Nephron progenitor cell (in vitro differentiated cells): ENCODE measurements around the gene NNT.
"Not testable (repeated sequence)": the region's sequence is repeated elsewhere in the genome, so short reads cannot be mapped to it uniquely, and the experiment has no call there.

Experiments
- DNase-seq: peaks from one replicate; pipeline ENCODE4 v3.0.0; 2021
- H3K27ac Mint-ChIP-seq: 2 replicates; pipeline ENCODE4 v1.8.0; 2021; ENCODE audit warnings: mild to moderate bottlenecking, moderate library complexity, mixed read lengths
- H3K27me3 Mint-ChIP-seq: 2 replicates; pipeline ENCODE4 v1.8.0; 2021; ENCODE audit warnings: mild to moderate bottlenecking, low read depth, mixed read lengths; ENCODE audit not compliant: poor library complexity
- H3K36me3 Mint-ChIP-seq: 2 replicates; pipeline ENCODE4 v1.8.0; 2021; ENCODE audit warnings: low read depth, mixed read lengths
- H3K4me1 Mint-ChIP-seq: 2 replicates; pipeline ENCODE4 v1.8.0; 2021; ENCODE audit warnings: mixed read lengths
- H3K4me3 Mint-ChIP-seq: 2 replicates; pipeline ENCODE4 v1.8.0; 2021; ENCODE audit warnings: mild to moderate bottlenecking, moderate library complexity, mixed read lengths
- H3K9me3 Mint-ChIP-seq: 2 replicates; pipeline ENCODE4 v1.8.0; 2021; ENCODE audit warnings: mild to moderate bottlenecking, moderate library complexity, mixed read lengths
- TF ChIP-seq, protein P1 (sequence below): fragments of 200-600 bp; sonication (generic); IDR thresholded peaks from 2 replicates; pipeline ENCODE4 v1.5.0; 2021; ENCODE audit warnings: antibody characterized with exemption

Gene NNT

DNA sequence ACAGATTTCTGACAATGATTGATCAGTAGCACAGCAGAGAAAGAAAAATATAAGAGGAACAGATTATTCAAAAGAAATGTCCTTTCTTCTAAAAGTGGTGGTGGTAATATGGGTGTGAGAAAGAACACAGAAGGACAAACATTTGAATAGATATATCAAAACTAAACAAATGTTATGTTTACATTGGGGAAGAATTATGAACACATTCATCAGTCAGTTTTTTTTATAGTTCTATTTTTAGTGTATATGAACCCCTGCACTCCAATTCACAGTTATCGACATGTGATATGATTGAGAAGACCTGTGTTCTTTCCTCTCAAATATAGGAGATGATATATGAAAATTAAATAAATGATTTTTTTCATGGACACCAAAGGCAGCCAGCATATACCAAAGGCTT is 128.6 kb downstream of the NNT start:
- no peak for DNase-seq
- no peaks in the 10 kb centered on the region for H3K9me3 Mint-ChIP-seq
- no peak overlapping the region for H3K27ac Mint-ChIP-seq
- TF ChIP-seq, protein P1, sequence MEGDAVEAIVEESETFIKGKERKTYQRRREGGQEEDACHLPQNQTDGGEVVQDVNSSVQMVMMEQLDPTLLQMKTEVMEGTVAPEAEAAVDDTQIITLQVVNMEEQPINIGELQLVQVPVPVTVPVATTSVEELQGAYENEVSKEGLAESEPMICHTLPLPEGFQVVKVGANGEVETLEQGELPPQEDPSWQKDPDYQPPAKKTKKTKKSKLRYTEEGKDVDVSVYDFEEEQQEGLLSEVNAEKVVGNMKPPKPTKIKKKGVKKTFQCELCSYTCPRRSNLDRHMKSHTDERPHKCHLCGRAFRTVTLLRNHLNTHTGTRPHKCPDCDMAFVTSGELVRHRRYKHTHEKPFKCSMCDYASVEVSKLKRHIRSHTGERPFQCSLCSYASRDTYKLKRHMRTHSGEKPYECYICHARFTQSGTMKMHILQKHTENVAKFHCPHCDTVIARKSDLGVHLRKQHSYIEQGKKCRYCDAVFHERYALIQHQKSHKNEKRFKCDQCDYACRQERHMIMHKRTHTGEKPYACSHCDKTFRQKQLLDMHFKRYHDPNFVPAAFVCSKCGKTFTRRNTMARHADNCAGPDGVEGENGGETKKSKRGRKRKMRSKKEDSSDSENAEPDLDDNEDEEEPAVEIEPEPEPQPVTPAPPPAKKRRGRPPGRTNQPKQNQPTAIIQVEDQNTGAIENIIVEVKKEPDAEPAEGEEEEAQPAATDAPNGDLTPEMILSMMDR = no peak
- no peak overlapping the region for H3K4me3 Mint-ChIP-seq
- H3K27me3 Mint-ChIP-seq = peaks cover 3% of the 10 kb centered on the region
- no peaks in the 10 kb centered on the region for H3K36me3 Mint-ChIP-seq
- H3K4me1 Mint-ChIP-seq = no peaks in the 10 kb centered on the region

DNA sequence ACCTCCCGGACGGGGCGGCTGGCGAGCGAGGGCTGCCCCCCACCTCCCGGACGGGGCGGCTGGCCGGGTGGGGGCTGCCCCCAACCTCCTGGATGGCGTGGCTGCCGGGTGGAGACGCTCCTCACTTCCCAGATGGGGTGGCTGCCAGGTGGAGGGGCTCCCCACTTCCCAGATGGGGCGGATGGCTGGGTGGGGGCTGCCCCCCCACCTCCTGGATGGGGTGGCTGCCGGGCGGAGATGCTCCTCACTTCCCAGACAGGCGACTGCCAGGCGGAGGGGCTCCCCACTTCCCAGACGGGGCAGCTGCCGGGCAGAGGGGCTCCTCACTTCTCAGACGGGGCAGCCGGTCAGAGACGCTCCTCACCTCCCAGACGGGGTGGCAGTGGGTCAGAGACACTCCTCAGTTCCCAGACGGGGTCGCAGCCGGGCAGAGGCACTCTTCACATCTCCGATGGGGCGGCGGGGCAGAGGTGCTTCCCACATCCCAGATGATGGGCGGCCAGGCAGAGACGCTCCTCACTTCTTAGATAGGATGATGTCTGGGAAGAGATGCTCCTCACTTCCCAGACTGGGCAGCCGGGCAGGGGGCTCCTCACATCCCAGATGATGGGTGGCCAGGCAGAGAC is 143.1 kb downstream of the NNT start:
- not testable (repeated sequence) for H3K4me3 Mint-ChIP-seq, H3K27me3 Mint-ChIP-seq, DNase-seq, H3K36me3 Mint-ChIP-seq, H3K4me1 Mint-ChIP-seq, H3K27ac Mint-ChIP-seq
- H3K9me3 Mint-ChIP-seq = peaks cover 33% of the 10 kb centered on the region

DNA sequence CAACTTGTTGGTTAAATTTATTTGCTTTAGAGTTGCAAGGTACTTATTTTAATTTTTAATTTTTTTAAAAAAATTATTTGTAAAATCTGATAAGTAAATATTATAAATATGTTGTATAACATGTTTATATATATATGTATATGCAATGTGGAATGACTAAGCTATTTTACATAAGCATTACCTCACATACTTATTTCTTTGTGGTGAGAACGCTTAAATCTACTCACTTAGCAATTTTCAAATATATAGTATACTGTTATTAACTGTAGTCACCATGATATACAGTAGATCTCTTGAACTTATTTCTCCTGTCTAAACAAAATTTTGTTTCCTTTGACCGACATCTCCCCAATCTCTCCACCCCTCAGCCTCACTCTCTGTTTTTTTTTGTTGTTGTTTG is 147.8 kb downstream of the NNT start:
- Mint-ChIP-seq H3K36me3 (no peaks in the 10 kb centered on the region), H3K27ac (no peak overlapping the region), H3K4me1 (no peaks in the 10 kb centered on the region), H3K4me3 (no peak overlapping the region), H3K27me3 (peaks cover 3% of the 10 kb centered on the region), H3K9me3 (peaks cover 37% of the 10 kb centered on the region)
- TF ChIP-seq, protein P1 = no peak
- no peak for DNase-seq

DNA sequence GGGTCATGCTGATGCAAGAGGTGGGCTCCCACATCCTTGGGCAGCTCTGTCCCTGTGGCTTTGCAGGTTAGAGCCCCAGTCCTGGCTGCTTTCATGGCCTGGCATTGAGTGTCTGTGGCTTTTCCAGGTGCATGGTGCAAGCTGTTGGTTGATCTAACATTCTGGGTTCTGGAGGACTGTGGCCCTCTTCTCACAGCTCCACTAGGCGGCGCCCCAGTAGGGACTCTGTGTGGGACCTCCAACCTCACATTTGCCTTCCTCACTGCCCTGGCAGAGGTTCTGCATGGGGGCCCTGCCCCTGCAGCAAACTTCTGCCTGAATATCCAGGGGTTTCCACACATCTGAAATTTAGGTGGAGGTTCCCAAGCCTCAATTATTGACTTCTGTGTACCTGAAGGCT is 150.1 kb downstream of the NNT start:
- no peaks in the 10 kb centered on the region for H3K36me3 Mint-ChIP-seq
- no peaks in the 10 kb centered on the region for H3K4me1 Mint-ChIP-seq
- H3K9me3 Mint-ChIP-seq = peaks cover 37% of the 10 kb centered on the region
- H3K27ac Mint-ChIP-seq = no peak overlapping the region
- DNase-seq = no peak
- H3K4me3 Mint-ChIP-seq = no peak overlapping the region
- H3K27me3 Mint-ChIP-seq = peaks cover 3% of the 10 kb centered on the region
- TF ChIP-seq, protein P1 = no peak
